Measurements from ENCODE around the gene NADSYN1.

The NADSYN1 gene

DNA sequence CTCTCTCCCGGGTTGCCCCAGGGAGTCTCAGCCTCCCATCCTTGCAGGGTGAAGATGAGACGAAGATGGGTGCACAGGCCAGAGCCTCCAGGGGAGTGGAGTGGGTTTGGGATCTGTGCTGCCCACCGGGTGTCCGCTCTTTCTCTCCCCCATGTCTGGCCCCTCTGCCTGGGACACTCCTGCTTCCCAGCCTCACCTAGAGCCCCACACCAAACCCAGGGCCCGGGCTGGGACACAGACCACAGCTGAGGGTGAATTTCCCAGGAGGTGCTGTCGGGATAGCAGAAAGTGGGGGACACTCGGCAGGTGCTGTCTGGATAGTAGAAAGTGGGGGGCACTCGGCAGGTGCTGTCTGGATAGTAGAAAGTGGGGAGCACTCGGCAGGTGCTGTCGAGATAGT lies 49.0 kb downstream of the NADSYN1 start:
- no peak for DNase-seq (ENCODE audit: extremely low read depth, insufficient read length)
- Histone ChIP-seq H3K36me3 (ENCODE audit: control insufficient read depth, insufficient read depth, low read length) (peaks cover 26% of the 10 kb centered on the region), H3K27me3 (replicated peaks; ENCODE audit: control insufficient read depth, insufficient read depth, low read length) (no peaks in the 10 kb centered on the region), H3K4me3 (replicated peaks; ENCODE audit: low read depth, low read length) (no peak overlapping the region)
- no peak for TF ChIP-seq CTCF (IDR thresholded peaks at IDR 0.05; ENCODE audit: insufficient read depth, low read length, poor library complexity, severe bottlenecking)

- no peak for DNase-seq (ENCODE audit: extremely low read depth, insufficient read length)
- H3K4me3 ChIP-seq (replicated peaks; ENCODE audit: low read depth, low read length), result no peak overlapping the region
- H3K36me3 ChIP-seq (ENCODE audit: control insufficient read depth, insufficient read depth, low read length), result peaks cover 22% of the 10 kb centered on the region
- no peaks in the 10 kb centered on the region for H3K27me3 ChIP-seq (replicated peaks; ENCODE audit: control insufficient read depth, insufficient read depth, low read length)
- TF ChIP-seq CTCF (IDR thresholded peaks at IDR 0.05; ENCODE audit: insufficient read depth, low read length, poor library complexity, severe bottlenecking), result no peak
These were observed 50.0 kb downstream of the NADSYN1 start for GRCh38 chr11:71502871-71503435.

- peaks cover 16% of the 10 kb centered on the region for H3K36me3 ChIP-seq (ENCODE audit: control insufficient read depth, insufficient read depth, low read length)
- DNase-seq (ENCODE audit: extremely low read depth, insufficient read length), result no peak
- no peak for TF ChIP-seq CTCF (IDR thresholded peaks at IDR 0.05; ENCODE audit: insufficient read depth, low read length, poor library complexity, severe bottlenecking)
- no peaks in the 10 kb centered on the region for H3K27me3 ChIP-seq (replicated peaks; ENCODE audit: control insufficient read depth, insufficient read depth, low read length)
- no peak overlapping the region for H3K4me3 ChIP-seq (replicated peaks; ENCODE audit: low read depth, low read length)
These were observed 51.5 kb downstream of the NADSYN1 start for GRCh38 chr11:71504531-71504930.

DNA sequence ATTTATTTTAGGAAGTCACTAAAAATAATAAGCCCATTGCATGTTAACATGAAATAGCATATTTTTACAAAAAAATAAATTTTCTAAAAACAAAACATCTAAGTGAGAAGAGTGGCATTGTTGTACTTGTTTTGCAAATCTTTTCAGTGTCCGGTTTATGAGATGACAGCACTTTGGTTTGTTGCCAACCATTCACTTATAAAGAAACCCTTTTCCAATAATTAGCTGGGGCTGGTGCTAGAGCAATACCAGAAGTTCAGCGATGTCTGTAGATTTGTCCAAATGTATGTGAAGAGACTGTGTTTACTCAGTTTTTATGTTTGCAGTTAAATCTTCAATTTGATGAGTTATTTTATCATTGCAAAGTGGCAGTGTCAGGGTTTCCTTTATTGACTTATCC lies 52.0 kb downstream of the NADSYN1 start:
- Histone ChIP-seq H3K4me3 (replicated peaks; ENCODE audit: low read depth, low read length) (no peak overlapping the region), H3K27me3 (replicated peaks; ENCODE audit: control insufficient read depth, insufficient read depth, low read length) (no peaks in the 10 kb centered on the region), H3K36me3 (ENCODE audit: control insufficient read depth, insufficient read depth, low read length) (peaks cover 13% of the 10 kb centered on the region)
- DNase-seq (ENCODE audit: extremely low read depth, insufficient read length), result no peak
- no peak for TF ChIP-seq CTCF (IDR thresholded peaks at IDR 0.05; ENCODE audit: insufficient read depth, low read length, poor library complexity, severe bottlenecking)

- H3K36me3 ChIP-seq (ENCODE audit: control insufficient read depth, insufficient read depth, low read length), result peaks cover 10% of the 10 kb centered on the region
- H3K4me3 ChIP-seq (replicated peaks; ENCODE audit: low read depth, low read length), result no peak overlapping the region
- TF ChIP-seq CTCF (IDR thresholded peaks at IDR 0.05; ENCODE audit: insufficient read depth, low read length, poor library complexity, severe bottlenecking), result no peak
These were observed 52.8 kb downstream of the NADSYN1 start for GRCh38 chr11:71505781-71506180.

GRCh38 chr11:71507102-71507501 lies 54.1 kb downstream of the NADSYN1 start:
- no peak for DNase-seq (ENCODE audit: extremely low read depth, insufficient read length)
- no peak overlapping the region for H3K4me3 ChIP-seq (replicated peaks; ENCODE audit: low read depth, low read length)
- no peak for TF ChIP-seq CTCF (IDR thresholded peaks at IDR 0.05; ENCODE audit: insufficient read depth, low read length, poor library complexity, severe bottlenecking)
- H3K27me3 ChIP-seq (replicated peaks; ENCODE audit: control insufficient read depth, insufficient read depth, low read length), result no peaks in the 10 kb centered on the region
- peaks cover 5% of the 10 kb centered on the region for H3K36me3 ChIP-seq (ENCODE audit: control insufficient read depth, insufficient read depth, low read length)

More at GRCh38 chr11:71505781-71506180, 52.8 kb downstream of the NADSYN1 start:
- DNase-seq (ENCODE audit: extremely low read depth, insufficient read length), result no peak
- no peaks in the 10 kb centered on the region for H3K27me3 ChIP-seq (replicated peaks; ENCODE audit: control insufficient read depth, insufficient read depth, low read length)

Measured in GM06990 (cell line).